ENCODE results near the gene IFNL3.

IFNL3 gene

DNA sequence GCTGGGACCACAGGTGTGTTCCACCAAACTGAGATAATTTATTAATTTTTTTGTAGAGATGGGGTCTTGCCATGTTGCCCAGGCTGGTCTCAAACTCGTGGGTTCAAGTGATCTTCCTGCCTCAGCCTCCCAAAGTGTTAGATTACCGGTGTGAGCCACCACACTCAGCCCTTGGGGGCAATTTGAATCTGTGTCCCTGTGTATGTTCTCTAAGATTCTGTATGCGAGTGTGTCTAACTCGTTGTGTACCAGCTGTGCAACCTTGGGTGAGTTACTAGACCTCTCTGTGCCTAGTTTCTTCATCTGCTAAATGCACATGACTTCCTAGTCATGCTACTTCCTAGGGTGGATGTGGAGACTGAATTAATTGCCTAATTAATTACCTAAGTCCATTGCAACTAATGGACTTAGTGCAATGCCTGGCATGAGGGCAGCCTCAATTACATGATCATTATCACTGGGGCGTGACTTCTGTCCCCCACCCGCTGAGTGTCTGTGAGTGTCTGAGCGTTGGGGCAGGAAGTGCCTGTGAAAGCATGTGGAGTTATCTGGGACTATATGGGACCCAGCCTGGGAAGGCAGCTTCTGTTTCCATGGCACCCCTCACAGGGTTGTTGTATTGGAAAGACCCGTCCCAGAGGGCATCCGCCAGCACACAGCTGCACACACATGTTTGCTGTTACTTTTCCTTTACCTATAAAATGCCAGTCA lies 49.8 kb downstream of the IFNL3 start:
- Histone ChIP-seq H3K4me1 (ENCODE audit: control insufficient read depth in 2 of 2, insufficient read depth in 2 of 2, low read length in 2 of 2) (peaks cover 0 to 5% of the 10 kb centered on the region in 2 donors), H3K36me3 (ENCODE audit: control insufficient read depth in 2 of 2, insufficient read depth in 2 of 2, low read length in 2 of 2) (no peaks in the 10 kb centered on the region), H3K9me3 (ENCODE audit: control insufficient read depth in 2 of 2, low read length in 2 of 2) (no peaks in the 10 kb centered on the region), H3K27ac (ENCODE audit: low read depth in 2 of 2, low read length in 2 of 2) (no peak overlapping the region), H3K9ac (ENCODE audit: low read depth in 1 of 2, low read length in 2 of 2) (no peak overlapping the region), H3K4me3 (ENCODE audit: low read length in 2 of 2) (no peak overlapping the region), H3K27me3 (ENCODE audit: control insufficient read depth in 2 of 2, insufficient read depth in 2 of 2, low read length in 2 of 2) (peaks cover 26 to 35% of the 10 kb centered on the region in 2 donors)

DNA sequence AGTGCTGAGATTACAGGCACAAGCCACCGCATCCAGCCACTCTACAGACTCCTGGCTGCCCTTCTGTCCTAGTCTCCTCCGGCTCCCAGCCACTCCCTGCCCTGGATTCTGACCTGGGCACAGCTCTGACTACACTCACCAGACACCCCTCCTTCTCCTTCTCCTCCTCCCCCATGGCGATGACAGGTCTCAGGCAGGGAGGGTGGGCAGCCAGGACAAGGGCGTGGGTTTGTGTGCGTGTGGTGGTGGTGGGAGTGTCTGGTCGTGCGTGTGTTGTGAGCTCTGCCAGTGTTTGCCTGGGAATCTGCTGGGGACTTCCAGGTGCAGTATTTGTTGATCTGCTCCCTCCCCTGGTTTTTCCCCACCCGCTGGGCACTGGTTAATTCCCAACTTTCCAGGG lies 51.0 kb downstream of the IFNL3 start:
- no peaks in the 10 kb centered on the region for H3K9me3 ChIP-seq (ENCODE audit: control insufficient read depth in 2 of 2, low read length in 2 of 2)
- peaks cover 0 to 5% of the 10 kb centered on the region in 2 donors for H3K4me1 ChIP-seq (ENCODE audit: control insufficient read depth in 2 of 2, insufficient read depth in 2 of 2, low read length in 2 of 2)
- H3K27ac ChIP-seq (ENCODE audit: low read depth in 2 of 2, low read length in 2 of 2): no peak overlapping the region
- no peak overlapping the region for H3K4me3 ChIP-seq (ENCODE audit: low read length in 2 of 2)
- peaks cover 24 to 35% of the 10 kb centered on the region in 2 donors for H3K27me3 ChIP-seq (ENCODE audit: control insufficient read depth in 2 of 2, insufficient read depth in 2 of 2, low read length in 2 of 2)
- H3K9ac ChIP-seq (ENCODE audit: low read depth in 1 of 2, low read length in 2 of 2): no peak overlapping the region
- H3K36me3 ChIP-seq (ENCODE audit: control insufficient read depth in 2 of 2, insufficient read depth in 2 of 2, low read length in 2 of 2): no peaks in the 10 kb centered on the region

All from mucosa of rectum (tissue), 2 donors.